Fibroblast of skin of scalp (primary cell): ENCODE data around the gene PAOX.

ENCODE experiments used
- DNase-seq: peaks from one replicate; pipeline ENCODE4 v3.0.0-alpha.2; 2013

The PAOX gene

DNA sequence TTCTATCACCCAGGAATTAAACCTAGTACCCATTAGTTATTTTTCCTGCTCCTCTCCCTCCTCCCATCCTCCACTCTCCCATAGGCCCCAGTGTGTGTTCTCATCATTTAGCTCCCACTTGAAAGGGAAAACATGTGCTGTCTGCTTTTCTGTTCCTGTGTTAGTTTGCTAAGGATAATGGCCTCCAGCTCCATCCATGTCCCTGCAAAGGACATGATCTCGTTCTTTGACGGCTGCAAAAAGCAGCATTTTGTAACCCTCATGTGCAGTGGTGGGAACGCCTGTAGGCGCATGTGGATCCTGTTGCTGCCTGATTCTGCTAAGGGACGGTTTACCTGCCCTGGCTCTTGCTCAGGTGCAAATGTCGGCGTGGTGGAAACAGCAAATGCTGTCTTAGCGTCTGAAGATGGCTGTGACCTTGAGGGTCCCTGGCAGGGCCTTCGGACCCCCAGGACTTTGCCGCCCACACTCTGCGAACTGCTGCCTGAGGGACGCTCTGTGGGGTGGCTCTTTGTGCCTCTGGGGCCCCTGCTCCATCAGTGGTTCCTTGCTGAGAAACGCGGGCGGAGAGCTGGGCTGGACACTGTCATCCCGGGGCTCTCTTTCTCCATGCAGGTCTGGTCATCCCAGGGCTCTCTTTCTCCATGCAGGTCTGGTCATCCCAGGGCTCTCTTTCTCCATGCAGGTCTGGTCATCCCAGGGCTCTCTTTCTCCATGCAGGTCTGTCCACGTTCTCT is 9.3 kb downstream of the PAOX start:
- DNase-seq = no peak

DNA sequence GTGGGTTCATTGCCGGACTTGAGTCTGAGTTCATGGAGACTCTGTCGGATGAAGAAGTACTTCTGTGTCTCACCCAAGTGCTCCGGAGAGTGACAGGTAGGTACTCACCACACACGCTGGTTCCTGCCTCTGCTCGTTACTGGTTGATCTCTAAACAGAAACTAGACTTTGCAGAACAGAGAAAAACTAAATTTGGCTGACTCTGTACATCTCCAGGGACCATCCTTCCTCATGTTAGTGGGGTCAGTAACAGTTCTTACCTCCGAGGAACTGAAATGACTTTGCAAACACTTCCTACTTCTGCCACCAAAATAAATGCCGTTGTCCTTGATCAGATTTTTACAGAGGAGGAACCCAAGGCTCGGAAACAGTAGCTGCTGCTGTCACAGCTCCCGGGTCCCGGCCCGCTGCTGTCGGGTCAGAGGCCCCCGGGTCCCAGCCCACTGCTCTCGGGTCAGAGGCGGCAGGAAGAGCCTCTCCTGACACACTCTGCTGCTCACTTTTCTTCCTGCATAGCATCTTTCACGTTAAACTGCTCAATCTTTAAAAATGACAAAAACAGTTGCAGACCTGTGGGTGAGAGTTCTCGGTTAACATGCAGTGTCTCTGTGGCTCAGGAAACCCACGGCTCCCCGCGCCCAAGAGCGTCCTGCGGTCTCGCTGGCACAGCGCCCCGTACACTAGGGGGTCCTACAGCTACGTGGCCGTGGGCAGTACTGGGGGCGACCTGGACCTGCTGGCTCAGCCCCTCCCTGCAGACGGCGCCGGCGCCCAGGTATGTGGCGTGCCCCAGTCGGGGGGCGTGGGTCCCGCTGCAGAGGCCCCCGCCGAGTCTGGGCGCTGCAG is 10.1 kb downstream of the PAOX start:
- DNase-seq = no peak

DNA sequence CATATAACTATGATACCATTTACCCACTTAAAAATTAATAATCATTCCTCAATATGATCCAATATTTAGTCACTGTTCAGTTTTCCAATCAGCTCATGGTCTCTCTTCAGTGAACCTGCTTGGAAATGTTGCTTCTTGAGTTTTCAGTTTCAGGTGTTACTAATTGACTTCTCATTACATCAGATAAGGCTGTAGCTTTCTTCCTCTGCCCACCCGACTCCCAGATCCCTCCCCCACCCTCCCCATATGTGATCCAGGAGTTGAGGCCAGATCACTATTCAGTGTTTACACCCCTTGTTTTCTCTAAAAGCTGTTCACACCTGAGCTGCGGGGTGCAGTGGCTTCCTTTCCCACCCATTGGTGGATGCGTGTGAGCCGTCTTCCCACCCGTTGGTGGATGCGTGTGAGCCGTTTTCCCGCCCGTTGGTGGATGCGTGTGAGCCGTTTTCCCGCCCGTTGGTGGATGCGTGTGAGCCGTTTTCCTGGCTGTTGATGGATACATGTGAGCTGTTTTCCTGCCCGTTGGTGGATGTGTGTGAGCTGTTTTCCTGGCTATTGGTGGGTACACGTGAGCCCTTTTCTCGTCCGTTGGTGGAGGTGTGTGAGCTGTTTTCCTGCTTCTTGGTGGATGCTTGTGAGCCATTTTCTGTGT is 11.7 kb downstream of the PAOX start:
- no peak for DNase-seq

DNA sequence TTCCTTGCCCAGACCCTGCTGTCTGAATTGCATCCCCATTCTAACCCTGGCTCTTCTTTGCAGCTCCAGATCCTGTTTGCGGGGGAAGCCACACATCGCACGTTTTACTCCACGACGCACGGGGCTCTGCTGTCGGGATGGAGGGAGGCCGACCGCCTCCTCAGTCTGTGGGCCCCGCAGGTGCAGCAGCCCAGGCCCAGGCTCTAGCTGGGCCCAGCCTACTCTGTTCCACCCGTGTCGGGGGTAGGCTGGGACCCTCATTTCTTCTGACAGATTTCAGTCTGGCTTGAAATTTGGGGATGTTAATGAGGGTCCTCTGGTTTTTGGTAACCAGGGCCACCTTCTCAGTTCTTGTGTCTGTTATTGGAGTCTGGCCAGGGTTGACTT is 12.2 kb downstream of the PAOX start:
- DNase-seq = no peak

DNA sequence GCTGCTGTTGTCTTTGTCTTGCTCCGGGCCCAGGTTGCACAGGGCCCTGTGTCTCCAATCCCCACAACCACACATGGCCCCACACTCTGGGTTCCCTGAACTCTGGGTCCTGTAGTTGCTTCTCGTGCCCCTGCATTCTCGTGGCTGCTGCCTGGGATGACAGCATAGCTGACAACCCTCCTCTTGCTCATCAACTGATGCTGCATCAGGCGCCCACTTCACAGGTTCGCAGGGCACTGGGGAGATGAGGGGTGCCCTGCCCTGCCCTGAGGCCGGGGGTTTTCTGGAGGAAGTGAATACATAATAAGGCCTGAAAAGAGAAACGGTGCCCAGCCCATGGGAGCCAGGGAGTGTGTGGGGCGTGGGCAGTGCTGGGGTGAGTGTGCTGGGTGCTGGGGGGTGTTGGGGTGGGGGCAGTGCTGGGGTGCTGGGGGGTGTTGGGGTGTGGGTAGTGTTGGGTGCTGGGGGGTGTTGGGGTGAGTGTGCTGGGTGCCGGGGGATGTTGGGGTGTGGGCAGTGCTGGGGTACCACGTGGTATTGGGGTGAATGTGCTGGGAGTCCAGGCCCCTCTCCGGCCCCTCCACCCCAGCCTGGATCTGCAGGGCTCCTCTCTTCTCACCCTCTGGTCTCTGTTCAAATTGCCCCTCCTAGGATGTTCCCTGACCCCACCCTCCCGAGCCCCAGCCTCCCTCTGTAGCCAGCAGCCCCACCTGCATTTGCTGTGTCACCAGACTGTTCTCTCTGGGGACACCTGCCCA is 12.9 kb downstream of the PAOX start:
- DNase-seq = no peak

DNA sequence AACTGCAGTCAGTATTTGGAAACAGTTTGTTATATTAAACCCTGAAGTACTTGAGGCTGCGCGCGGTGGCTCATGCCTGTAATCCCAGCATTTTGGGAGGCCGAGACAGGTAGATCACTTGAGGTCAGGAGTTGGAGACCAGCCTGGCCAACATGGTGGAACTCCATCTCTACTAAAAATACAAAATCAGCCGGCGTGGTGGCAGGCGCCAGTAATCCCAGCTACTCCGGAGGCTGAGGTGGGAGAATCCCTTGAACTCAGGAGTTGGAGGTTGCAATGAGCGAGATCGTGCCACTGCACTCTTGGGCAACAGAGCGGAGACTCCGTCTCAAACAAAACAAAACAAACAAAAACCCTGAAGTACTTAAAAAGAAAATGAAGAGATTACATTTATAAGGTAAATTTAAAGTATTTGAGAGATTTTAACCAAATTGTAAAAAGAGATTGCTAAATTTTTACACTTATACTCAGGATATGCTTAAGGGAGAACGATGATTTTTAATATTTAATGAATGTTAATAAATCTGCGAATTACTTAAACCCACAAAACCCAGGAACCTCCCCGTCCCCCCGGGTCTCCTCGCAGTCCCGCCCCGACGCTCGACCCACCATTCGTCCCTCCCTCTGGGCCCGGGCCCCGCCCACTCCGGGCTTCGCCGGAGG is 14.5 kb downstream of the PAOX start:
- DNase-seq = no peak

DNA sequence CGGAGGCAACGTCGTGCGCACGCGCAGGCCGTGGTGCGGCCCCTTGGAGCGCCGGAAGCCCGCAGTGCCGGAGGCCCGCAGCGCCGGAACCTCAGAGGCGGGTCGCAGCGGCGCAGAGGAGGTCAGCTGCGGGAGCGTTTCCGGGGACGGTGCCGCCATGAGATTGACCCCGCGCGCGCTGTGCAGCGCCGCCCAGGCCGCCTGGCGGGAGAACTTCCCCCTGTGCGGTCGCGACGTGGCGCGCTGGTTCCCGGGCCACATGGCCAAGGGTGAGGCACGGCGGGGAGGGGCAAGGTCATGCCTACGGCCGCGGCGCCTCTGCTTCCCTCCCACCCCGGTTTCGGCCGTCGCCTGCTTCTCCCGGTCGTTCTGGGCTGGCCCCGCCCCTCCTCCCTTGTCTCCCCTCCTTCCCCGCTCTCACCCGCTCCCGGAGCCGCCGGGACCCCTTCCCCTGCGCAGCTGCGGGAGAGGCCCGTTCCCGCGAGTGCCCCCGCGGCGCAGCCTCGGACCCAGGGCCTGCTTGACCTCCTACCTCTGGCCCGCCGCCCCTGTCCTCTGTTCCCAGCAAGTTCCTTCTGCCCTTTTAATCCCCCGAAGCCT is 15.1 kb downstream of the PAOX start, which contains the start of gene MTG1:
Gene MTG1, plus strand, starts transcription at position 94 of the 600 bp plus-strand sequence. Its CDS starts 64 bp downstream, at position 158.
- peak; percentile 93 for DNase-seq

DNA sequence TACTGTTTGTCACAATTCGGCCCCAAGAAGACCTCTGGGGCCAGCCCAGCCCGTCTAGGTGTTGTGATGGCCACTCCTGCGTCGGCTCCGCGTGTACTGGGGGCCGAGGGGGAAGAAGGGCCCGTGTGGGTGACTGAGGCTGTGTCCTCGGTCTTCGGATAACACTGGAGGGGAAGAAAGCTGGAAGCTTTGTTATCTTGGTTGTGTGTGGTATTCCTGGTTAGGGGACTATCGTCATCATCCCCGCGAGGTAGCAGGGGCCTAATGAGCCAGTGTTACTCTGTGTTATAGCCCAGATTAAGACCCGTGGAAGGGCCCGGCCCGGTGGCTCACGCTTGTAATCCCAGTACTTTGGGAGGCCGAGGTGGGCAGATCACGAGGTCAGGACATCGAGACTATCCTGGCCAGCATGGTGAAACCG is 15.7 kb downstream of the PAOX start:
- no peak for DNase-seq

DNA sequence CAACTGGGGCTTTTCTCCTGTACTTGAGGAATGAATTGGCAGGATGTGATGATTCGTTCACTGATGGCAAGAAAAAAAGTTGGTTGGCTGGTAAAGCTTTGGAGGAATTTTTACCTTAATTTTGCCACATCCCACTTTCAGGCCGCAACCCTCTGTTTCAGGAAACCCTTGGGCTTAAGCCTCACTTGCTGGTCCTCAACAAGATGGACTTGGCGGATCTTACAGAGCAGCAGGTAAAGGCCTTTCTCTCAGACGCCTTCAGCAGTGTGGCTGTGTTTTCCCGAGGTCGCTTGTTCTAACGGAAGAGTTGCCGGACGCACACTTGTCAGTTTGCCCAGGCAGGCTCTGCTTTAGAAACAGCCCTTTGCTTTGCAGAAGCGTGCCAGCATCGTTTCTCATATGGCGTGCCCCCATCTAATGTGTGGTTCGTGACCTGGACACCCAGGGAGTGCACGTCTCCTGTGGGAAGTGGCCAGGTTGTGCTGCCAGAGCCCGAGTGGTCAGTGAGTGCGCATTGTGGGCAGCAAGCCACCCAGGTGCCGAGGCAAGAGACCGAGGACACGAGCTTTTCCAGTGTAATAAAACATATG is 17.1 kb downstream of the PAOX start:
- DNase-seq = no peak

DNA sequence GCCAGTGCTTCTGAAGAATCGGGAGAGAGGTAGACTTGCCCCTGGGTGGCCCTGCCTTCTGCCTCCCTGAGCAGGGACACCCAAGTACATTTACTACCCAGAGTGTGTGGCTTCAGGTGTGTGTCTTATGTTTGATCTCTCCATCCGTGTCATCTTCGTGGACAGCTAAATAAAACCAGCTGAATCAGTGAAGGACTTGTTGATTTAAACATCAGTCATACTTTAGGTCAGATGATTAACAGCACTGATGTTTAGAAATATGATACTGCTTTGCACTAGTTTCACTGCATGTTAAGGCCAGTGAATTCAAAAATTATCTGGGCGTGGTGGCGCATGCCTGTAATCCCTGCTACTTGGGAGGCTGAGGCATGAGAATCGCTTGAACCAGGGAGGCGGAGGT is 18.9 kb downstream of the PAOX start:
- DNase-seq = no peak

DNA sequence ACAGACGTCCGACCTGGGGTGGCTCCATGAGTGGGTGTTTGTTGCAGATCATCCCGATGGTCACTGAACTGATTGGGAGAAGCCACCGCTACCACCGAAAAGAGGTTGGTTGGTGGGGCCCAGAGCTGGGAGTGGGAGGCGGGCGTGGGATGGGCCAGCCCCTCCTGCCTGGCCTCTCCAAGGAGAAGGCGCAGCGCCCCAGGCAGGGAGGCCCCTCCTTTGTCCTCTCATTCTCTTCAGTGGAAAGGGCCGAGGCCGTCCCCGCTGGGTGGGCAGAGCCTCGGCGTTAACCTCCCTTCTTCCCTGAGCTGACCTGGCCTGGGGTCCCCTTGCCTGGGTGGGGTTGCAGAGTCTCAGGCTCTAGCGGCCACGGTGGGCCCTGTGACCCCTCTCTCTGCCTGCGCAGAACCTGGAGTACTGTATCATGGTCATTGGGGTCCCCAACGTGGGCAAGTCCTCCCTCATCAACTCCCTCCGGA is 20.1 kb downstream of the PAOX start:
- no peak for DNase-seq

DNA sequence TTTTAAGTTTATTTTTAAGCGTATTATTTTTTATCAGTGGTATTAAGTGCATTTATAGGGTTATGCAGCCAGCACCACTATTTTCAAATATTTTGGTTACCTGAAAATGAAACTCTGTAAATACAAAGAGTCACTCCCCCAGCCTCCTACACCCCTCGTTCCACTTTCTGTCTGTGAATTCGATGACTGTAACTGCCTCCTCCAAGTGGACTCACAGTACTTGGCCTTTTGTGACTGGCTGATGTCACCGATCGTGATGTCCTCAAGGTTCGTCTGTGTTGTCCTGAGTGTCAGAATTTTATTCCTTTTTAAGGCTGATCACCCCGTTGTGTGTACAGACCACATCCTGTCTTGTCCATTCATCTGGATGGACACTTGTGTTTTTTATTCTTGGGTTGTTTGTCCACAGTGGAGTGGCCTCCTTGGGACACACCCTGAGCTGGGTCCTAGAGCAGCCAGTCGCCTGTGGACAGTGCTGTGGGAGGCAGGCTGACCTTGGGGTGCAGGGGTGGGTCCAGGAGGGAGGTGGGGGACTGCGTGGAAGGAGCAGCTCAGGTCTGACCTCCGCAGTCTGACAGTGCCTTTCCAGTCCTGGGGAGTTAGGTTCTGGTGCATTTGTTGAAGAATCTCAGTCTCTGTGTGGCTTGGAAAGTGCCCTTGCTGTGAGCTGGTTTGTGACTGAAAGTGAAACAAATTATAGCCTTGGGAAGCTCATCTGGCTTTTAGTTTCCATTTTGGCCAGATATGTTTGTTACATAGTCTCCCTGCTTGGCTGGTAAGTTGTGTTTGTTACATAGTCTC is 21.8 kb downstream of the PAOX start:
- no peak for DNase-seq

DNA sequence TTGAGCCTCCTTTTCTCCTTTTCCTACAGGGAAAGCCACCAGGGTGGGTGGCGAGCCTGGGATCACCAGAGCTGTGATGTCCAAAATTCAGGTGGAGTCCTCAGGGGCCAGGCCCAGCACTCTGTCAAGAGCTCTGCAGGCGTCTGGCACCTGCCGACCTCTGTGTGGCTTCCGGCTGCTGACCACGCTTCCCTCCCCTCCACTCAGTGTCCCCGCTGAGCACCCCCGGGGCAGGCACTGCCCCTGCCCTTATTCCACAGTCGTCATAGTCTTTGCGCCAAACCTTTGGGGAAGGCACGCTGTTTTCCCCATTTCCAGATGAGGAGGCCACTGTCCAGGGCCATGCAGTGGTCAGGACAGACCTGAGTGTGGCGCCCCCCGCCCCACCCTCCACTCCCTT is 22.4 kb downstream of the PAOX start:
- DNase-seq = no peak

DNA sequence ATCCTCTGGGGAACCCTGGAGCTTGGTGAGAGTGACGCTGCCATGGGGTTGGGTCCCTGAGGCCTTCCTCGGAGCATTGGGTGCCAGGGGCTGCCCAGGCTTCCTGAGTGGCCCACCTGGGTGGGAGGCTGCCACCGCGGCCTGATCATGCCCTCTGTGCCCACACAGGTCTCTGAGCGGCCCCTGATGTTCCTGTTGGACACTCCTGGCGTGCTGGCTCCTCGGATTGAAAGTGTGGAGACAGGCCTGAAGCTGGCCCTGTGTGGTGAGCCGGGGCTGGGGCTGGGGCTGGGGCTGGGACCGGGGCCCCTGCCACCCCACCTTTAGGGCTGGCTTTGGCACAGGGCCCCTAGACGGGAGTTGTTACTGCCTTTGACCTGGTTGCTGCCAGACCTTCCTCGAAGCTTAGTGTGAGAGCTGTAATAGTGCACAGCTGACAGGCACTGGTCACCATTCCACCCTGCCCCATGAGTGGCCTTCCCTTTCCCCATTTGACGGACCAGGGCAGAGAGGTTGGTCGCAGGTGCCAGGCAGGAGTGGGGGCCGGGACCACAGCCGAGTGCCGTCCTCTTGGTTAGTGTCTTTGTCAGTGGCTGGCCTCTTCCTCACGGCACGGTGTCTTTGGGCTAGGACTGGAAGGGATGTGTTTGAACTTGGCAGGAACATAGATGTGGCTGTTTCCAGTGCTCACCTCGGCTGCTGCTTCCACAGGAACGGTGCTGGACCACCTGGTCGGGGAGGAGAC is 23.1 kb downstream of the PAOX start:
- DNase-seq = no peak

DNA sequence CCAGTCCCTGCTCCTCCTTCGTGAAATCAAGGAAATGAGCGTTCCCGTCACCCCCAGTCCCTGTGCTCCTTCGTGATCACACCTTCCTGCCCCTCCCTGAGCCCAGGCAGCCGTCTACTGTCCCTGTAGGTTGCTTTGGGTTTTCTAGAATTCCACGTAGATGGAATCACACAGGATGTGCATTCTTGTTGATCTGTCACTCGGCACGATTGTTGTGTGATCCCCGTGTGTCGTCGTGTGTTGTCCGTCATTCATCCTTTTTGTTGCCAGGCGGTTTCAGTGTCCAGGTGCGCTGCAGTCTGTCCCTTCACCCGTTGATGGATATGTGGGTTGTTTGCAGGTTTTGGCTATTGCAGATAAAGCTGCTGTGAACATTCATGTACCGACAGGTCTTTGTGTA is 24.3 kb downstream of the PAOX start:
- DNase-seq = no peak

DNA sequence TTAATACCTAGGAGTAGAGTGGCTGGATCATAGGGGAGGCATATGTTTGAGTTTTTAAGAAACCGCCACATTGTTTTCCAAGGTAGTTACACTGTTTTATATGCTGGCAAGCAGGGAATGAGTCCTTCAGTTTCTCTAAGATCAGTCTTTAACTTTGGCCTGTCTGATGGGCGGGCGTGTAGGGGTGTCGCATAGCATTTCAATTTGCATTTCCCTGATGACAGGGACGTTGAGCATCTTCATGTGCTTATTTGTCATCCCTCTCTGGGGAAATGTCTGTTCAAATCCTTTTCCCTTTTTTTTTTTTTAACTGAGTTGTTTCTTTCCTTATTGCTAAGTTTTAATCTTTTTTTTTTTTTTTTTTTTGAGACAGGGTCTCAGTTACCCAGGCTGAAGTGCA is 24.7 kb downstream of the PAOX start:
- no peak for DNase-seq

DNA sequence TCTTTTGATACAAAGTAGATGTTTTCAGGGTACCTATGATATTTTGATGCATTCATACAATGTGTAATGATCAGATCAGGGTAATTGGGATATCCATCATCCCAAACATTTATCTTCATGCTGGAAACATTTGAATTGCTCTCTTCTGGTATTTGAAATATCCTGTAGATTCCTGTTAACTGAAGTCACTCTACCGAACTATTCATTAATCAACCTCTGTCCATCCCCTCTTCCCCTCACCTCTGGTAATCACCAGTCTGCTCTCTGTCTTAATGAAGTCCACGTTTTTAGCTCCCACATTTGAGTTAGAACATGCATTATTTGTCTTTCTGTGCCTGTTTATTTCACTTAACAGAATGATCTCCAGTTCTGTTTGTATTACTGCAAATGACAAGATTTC is 26.2 kb downstream of the PAOX start:
- DNase-seq = peak; percentile 16

DNA sequence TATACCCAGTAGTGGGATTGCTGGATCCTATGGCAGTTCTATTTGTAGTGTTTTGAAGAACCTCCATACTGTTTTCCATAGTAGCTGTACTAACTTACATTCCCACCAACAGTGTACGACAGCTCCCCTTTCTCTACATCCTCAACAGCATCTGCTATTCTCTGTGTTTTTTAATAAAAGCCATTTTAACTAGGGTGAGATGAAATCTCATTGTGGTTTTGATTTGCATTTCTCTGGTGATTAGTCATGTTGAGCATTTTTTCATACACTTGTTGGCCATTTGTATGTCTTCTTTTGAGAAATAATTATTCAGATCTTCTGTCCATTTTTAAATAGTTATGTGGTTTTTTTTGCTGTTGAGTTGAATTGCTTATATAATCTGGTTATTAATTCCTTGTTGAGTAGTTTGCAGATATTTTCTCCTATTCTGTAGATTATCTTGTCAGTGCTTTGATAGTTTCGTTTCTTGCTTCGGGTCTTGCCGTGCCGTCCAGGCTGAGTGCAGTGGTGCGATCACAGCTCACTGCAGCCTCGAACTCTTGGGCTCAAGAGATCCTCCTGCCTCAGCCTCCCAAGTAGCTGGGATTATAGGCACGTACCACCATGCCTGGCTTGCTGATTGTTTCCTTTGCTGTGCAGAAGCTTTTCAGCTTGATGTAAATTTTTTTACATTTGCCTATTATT is 26.9 kb downstream of the PAOX start:
- DNase-seq = peak; percentile 47
